ENCODE results near the gene SEC63. TPM values are rescaled to one million over a fixed set of nuclear protein-coding genes. Genes with fewer than 3 reads are reported as not detected.
"Not testable (repeated sequence)": the region's sequence is repeated elsewhere in the genome, so short reads cannot be mapped to it uniquely, and the experiment has no call there.

The SEC63 gene
- total RNA-seq, 1 donor from 2014 or later = 40.7 TPM

GRCh38 chr6:107990587-107990986, 32.6 kb upstream of the SEC63 start:
- not testable (repeated sequence) for H3K27me3 ChIP-seq (ENCODE audit: control insufficient read depth in 3 of 3, insufficient read depth in 3 of 3, low read length in 3 of 3); H3K36me3 ChIP-seq (ENCODE audit: control insufficient read depth in 3 of 3, insufficient read depth in 3 of 3, low read length in 3 of 3); H3K4me3 ChIP-seq (ENCODE audit: low read length in 3 of 3); H3K9me3 ChIP-seq (ENCODE audit: control insufficient read depth in 3 of 3, low read length in 3 of 3); H3K9ac ChIP-seq (ENCODE audit: low read depth in 1 of 3, low read length in 3 of 3); H3K27ac ChIP-seq (ENCODE audit: low read depth, low read length); H3K4me1 ChIP-seq (ENCODE audit: control insufficient read depth in 3 of 3, insufficient read depth in 3 of 3, low read length in 3 of 3)

- H3K27ac ChIP-seq (ENCODE audit: low read depth, low read length) = no peak overlapping the region
- H3K27me3 ChIP-seq (ENCODE audit: control insufficient read depth in 3 of 3, insufficient read depth in 3 of 3, low read length in 3 of 3) = peaks cover 0 to 4% (median 3%) of the 10 kb centered on the region in 3 donors
- no peaks in the 10 kb centered on the region for H3K9me3 ChIP-seq (ENCODE audit: control insufficient read depth in 3 of 3, low read length in 3 of 3)
- no peak overlapping the region for H3K4me3 ChIP-seq (ENCODE audit: low read length in 3 of 3)
- H3K9ac ChIP-seq (ENCODE audit: low read depth in 1 of 3, low read length in 3 of 3) = no peak overlapping the region
- H3K4me1 ChIP-seq (ENCODE audit: control insufficient read depth in 3 of 3, insufficient read depth in 3 of 3, low read length in 3 of 3) = no peaks in the 10 kb centered on the region
- no peaks in the 10 kb centered on the region for H3K36me3 ChIP-seq (ENCODE audit: control insufficient read depth in 3 of 3, insufficient read depth in 3 of 3, low read length in 3 of 3)
Observed at GRCh38 chr6:107989166-107990094, 31.4 kb upstream of the SEC63 start.

DNA sequence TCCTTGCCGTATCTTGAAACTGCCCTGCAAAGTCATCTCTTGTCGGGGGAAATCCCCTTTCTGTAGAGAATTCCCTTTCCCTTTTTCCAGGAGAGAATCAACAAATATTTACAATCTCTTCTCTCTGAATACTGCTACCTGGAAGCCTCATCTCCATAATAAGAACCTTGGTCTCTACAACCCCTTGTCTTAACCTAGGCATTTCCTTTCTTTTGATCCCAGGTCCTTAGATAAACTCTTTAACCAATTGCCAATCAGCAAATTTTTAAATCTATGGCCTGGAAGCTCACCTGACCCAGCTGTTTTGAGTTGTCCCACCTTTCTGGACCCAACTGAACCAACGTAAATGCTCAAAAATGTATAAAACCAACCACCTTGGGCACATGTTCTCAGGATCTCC, 30.6 kb upstream of the SEC63 start:
- Histone ChIP-seq H3K27me3 (ENCODE audit: control insufficient read depth in 3 of 3, insufficient read depth in 3 of 3, low read length in 3 of 3) (peaks cover 0 to 4% (median 3%) of the 10 kb centered on the region in 3 donors), H3K36me3 (ENCODE audit: control insufficient read depth in 3 of 3, insufficient read depth in 3 of 3, low read length in 3 of 3) (no peaks in the 10 kb centered on the region), H3K4me3 (ENCODE audit: low read length in 3 of 3) (no peak overlapping the region), H3K9ac (ENCODE audit: low read depth in 1 of 3, low read length in 3 of 3) (no peak overlapping the region), H3K4me1 (ENCODE audit: control insufficient read depth in 3 of 3, insufficient read depth in 3 of 3, low read length in 3 of 3) (no peaks in the 10 kb centered on the region), H3K9me3 (ENCODE audit: control insufficient read depth in 3 of 3, low read length in 3 of 3) (no peaks in the 10 kb centered on the region), H3K27ac (ENCODE audit: low read depth, low read length) (no peak overlapping the region)

DNA sequence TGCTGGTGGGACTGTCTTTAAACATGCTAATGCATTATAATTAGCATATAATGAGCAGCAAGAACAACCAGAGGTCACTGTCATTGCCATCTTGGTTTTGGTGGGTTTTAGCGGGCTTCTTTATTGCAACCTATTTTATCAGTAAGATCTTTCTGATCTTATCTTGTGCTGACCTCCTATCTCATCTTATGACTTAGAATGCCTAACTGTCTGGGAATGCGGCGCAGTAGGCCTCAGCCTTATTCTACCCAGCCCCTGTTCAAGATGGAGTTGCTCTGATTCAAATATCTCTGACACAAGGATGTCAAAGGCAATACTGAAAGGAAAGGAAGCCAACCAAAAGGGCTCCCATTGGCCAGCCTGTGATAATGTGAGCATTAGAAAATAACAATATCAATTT, 29.8 kb upstream of the SEC63 start:
- no peak overlapping the region for H3K27ac ChIP-seq (ENCODE audit: low read depth, low read length)
- H3K9ac ChIP-seq (ENCODE audit: low read depth in 1 of 3, low read length in 3 of 3) = no peak overlapping the region
- peaks cover 2 to 4% (median 3%) of the 10 kb centered on the region in 3 donors for H3K27me3 ChIP-seq (ENCODE audit: control insufficient read depth in 3 of 3, insufficient read depth in 3 of 3, low read length in 3 of 3)
- no peak overlapping the region for H3K4me3 ChIP-seq (ENCODE audit: low read length in 3 of 3)
- H3K36me3 ChIP-seq (ENCODE audit: control insufficient read depth in 3 of 3, insufficient read depth in 3 of 3, low read length in 3 of 3) = no peaks in the 10 kb centered on the region
- H3K9me3 ChIP-seq (ENCODE audit: control insufficient read depth in 3 of 3, low read length in 3 of 3) = no peaks in the 10 kb centered on the region
- no peaks in the 10 kb centered on the region for H3K4me1 ChIP-seq (ENCODE audit: control insufficient read depth in 3 of 3, insufficient read depth in 3 of 3, low read length in 3 of 3)

GRCh38 chr6:107985701-107986100, 27.7 kb upstream of the SEC63 start:
- Histone ChIP-seq H3K4me3 (ENCODE audit: low read length in 3 of 3) (no peak overlapping the region), H3K27ac (ENCODE audit: low read depth, low read length) (no peak overlapping the region), H3K36me3 (ENCODE audit: control insufficient read depth in 3 of 3, insufficient read depth in 3 of 3, low read length in 3 of 3) (no peaks in the 10 kb centered on the region), H3K9me3 (ENCODE audit: control insufficient read depth in 3 of 3, low read length in 3 of 3) (no peaks in the 10 kb centered on the region), H3K9ac (ENCODE audit: low read depth in 1 of 3, low read length in 3 of 3) (no peak overlapping the region), H3K27me3 (ENCODE audit: control insufficient read depth in 3 of 3, insufficient read depth in 3 of 3, low read length in 3 of 3) (peaks cover 3 to 6% (median 4%) of the 10 kb centered on the region in 3 donors), H3K4me1 (ENCODE audit: control insufficient read depth in 3 of 3, insufficient read depth in 3 of 3, low read length in 3 of 3) (no peaks in the 10 kb centered on the region)

- H3K4me3 ChIP-seq (ENCODE audit: low read length in 3 of 3) = no peak overlapping the region
- H3K27me3 ChIP-seq (ENCODE audit: control insufficient read depth in 3 of 3, insufficient read depth in 3 of 3, low read length in 3 of 3) = peaks cover 3 to 6% (median 4%) of the 10 kb centered on the region in 3 donors
- H3K9me3 ChIP-seq (ENCODE audit: control insufficient read depth in 3 of 3, low read length in 3 of 3) = no peaks in the 10 kb centered on the region
- H3K36me3 ChIP-seq (ENCODE audit: control insufficient read depth in 3 of 3, insufficient read depth in 3 of 3, low read length in 3 of 3) = no peaks in the 10 kb centered on the region
- no peak overlapping the region for H3K27ac ChIP-seq (ENCODE audit: low read depth, low read length)
- H3K9ac ChIP-seq (ENCODE audit: low read depth in 1 of 3, low read length in 3 of 3) = no peak overlapping the region
- no peaks in the 10 kb centered on the region for H3K4me1 ChIP-seq (ENCODE audit: control insufficient read depth in 3 of 3, insufficient read depth in 3 of 3, low read length in 3 of 3)
Observed at GRCh38 chr6:107983811-107984210, 25.8 kb upstream of the SEC63 start.

DNA sequence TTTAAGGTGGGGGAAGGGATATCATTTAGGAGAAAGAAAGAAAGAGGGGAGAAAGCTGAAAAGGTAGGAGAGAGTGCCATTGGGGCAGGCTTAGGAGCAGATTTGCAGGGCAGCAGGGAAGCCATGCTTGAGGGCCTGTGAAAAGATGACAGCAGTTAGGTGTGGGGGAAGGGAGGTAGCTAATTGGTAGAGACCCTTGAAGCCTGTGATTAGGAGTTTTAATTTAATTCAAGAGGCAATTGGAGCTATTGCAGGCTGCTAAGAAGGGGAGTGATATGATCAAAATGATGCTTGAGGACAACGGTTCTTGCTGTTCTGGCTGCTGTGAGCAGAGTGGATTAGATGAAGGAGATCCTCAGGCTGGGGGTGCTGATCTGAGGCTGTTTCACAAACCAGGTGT, 24.5 kb upstream of the SEC63 start:
- Histone ChIP-seq H3K4me3 (ENCODE audit: low read length in 3 of 3) (no peak overlapping the region), H3K4me1 (ENCODE audit: control insufficient read depth in 3 of 3, insufficient read depth in 3 of 3, low read length in 3 of 3) (no peaks in the 10 kb centered on the region), H3K36me3 (ENCODE audit: control insufficient read depth in 3 of 3, insufficient read depth in 3 of 3, low read length in 3 of 3) (no peaks in the 10 kb centered on the region), H3K27me3 (ENCODE audit: control insufficient read depth in 3 of 3, insufficient read depth in 3 of 3, low read length in 3 of 3) (peaks cover 3 to 6% (median 4%) of the 10 kb centered on the region in 3 donors), H3K27ac (ENCODE audit: low read depth, low read length) (no peak overlapping the region), H3K9me3 (ENCODE audit: control insufficient read depth in 3 of 3, low read length in 3 of 3) (no peaks in the 10 kb centered on the region), H3K9ac (ENCODE audit: low read depth in 1 of 3, low read length in 3 of 3) (no peak overlapping the region)

- Histone ChIP-seq H3K27ac (ENCODE audit: low read depth, low read length) (no peak overlapping the region), H3K36me3 (ENCODE audit: control insufficient read depth in 3 of 3, insufficient read depth in 3 of 3, low read length in 3 of 3) (no peaks in the 10 kb centered on the region), H3K27me3 (ENCODE audit: control insufficient read depth in 3 of 3, insufficient read depth in 3 of 3, low read length in 3 of 3) (peaks cover 3 to 6% (median 4%) of the 10 kb centered on the region in 3 donors), H3K9ac (ENCODE audit: low read depth in 1 of 3, low read length in 3 of 3) (no peak overlapping the region), H3K9me3 (ENCODE audit: control insufficient read depth in 3 of 3, low read length in 3 of 3) (no peaks in the 10 kb centered on the region), H3K4me1 (ENCODE audit: control insufficient read depth in 3 of 3, insufficient read depth in 3 of 3, low read length in 3 of 3) (no peaks in the 10 kb centered on the region), H3K4me3 (ENCODE audit: low read length in 3 of 3) (no peak overlapping the region)
Observed at GRCh38 chr6:107981695-107982094, 23.7 kb upstream of the SEC63 start.

DNA sequence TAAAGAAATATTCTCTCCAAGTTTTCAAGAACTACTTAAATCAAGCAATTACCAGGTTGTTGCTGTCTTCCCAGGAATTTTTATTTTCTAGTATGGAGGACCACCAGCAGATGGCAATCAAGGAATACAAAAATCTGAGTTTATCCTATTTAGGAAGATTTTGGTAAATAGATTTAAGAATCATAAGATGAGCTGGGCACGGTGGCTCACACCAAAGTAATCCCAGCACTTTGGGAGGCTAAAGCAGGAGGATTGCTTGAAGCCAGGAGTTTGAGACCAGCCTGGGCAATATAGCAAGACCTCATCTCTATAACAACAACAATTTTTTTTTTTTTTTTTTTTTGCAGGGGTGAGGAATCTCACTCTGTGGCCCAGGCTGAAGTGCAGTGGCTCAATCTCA, 19.3 kb upstream of the SEC63 start:
- no peak overlapping the region for H3K27ac ChIP-seq (ENCODE audit: low read depth, low read length)
- no peak overlapping the region for H3K9ac ChIP-seq (ENCODE audit: low read depth in 1 of 3, low read length in 3 of 3)
- H3K27me3 ChIP-seq (ENCODE audit: control insufficient read depth in 3 of 3, insufficient read depth in 3 of 3, low read length in 3 of 3) = no peaks in the 10 kb centered on the region
- no peak overlapping the region for H3K4me3 ChIP-seq (ENCODE audit: low read length in 3 of 3)
- H3K9me3 ChIP-seq (ENCODE audit: control insufficient read depth in 3 of 3, low read length in 3 of 3) = no peaks in the 10 kb centered on the region
- no peaks in the 10 kb centered on the region for H3K36me3 ChIP-seq (ENCODE audit: control insufficient read depth in 3 of 3, insufficient read depth in 3 of 3, low read length in 3 of 3)
- H3K4me1 ChIP-seq (ENCODE audit: control insufficient read depth in 3 of 3, insufficient read depth in 3 of 3, low read length in 3 of 3) = no peaks in the 10 kb centered on the region

DNA sequence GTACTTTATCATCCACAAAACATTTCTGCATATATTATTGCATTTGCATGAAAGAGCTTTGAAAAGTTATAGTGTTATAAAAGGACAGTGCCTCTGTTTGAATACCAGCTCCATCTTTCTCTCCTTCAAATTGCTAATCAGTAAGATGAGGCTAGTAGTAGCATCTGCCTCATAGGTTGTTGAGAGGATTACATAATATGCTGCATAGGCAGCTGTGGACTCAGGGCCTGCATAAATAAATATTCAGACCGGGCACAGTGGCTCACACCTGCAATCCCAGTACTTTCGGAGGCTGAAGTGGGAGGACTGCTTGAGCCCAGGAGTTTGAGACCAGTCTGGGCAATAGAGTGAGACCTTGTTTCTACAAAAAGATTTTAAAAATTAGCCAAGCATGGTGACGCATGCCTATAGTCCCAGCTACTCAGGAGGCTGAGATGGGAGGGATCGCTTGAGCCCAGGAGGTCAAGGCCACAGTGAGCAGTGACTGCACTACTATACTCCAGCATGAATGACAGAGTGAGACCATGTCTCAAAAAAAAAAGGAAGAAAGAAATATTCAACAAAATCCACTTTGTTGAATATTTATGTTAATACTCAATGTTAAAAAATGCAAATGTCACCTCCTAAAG, 18.3 kb upstream of the SEC63 start:
- Histone ChIP-seq H3K27me3 (ENCODE audit: control insufficient read depth in 3 of 3, insufficient read depth in 3 of 3, low read length in 3 of 3) (no peaks in the 10 kb centered on the region), H3K9me3 (ENCODE audit: control insufficient read depth in 3 of 3, low read length in 3 of 3) (no peaks in the 10 kb centered on the region)

More for the DNA sequence above, 18.3 kb upstream of the SEC63 start:
- H3K36me3 ChIP-seq (ENCODE audit: control insufficient read depth in 3 of 3, insufficient read depth in 3 of 3, low read length in 3 of 3) = no peaks in the 10 kb centered on the region
- no peak overlapping the region for H3K27ac ChIP-seq (ENCODE audit: low read depth, low read length)
- H3K4me1 ChIP-seq (ENCODE audit: control insufficient read depth in 3 of 3, insufficient read depth in 3 of 3, low read length in 3 of 3) = no peaks in the 10 kb centered on the region
- no peak overlapping the region for H3K4me3 ChIP-seq (ENCODE audit: low read length in 3 of 3)
- H3K9ac ChIP-seq (ENCODE audit: low read depth in 1 of 3, low read length in 3 of 3) = no peak overlapping the region
